Muscle layer of colon (tissue), 2 donors: ENCODE data around the gene NPBWR2.

Experiments
- H3K27ac ChIP-seq: one replicate; pipeline ENCODE4 v1.7.0; 2013; ENCODE audit warnings: low read depth, mild to moderate bottlenecking, low read length, moderate library complexity
- H3K27me3 ChIP-seq, 2 donors: one replicate each; pipeline ENCODE4 v1.7.0; 2013; ENCODE audit warnings: low read length in 2 of 2, mild to moderate bottlenecking in 2 of 2; ENCODE audit not compliant: insufficient read depth in 2 of 2, control insufficient read depth in 1 of 2
- H3K36me3 ChIP-seq: one replicate; pipeline ENCODE4 v1.7.0; 2013; ENCODE audit warnings: mild to moderate bottlenecking, low read length; ENCODE audit not compliant: insufficient read depth
- H3K4me1 ChIP-seq: one replicate; pipeline ENCODE4 v1.7.0; 2013; ENCODE audit warnings: mild to moderate bottlenecking, low read length; ENCODE audit not compliant: insufficient read depth
- H3K4me3 ChIP-seq, 2 donors: one replicate each; pipeline ENCODE4 v1.7.0; 2013; ENCODE audit warnings: low read length in 2 of 2, low read depth in 1 of 2, mild to moderate bottlenecking in 1 of 2, moderate library complexity in 1 of 2
- H3K9ac ChIP-seq: one replicate; pipeline ENCODE4 v1.7.0; 2013; ENCODE audit warnings: low read length
- H3K9me3 ChIP-seq: one replicate; pipeline ENCODE4 v1.7.0; 2013; ENCODE audit warnings: mild to moderate bottlenecking, low read length
- donor health status: abdominal sarcoma.
- donor health status: Adenocarcinoma of cecum.

NPBWR2 gene

GRCh38 chr20:64114356-64114971 lies 7.1 kb upstream of the NPBWR2 start:
- H3K9me3 ChIP-seq = no peaks in the 10 kb centered on the region
- no peak overlapping the region for H3K27ac ChIP-seq

GRCh38 chr20:64113796-64114355 lies 6.5 kb upstream of the NPBWR2 start:
- Histone ChIP-seq H3K4me1 (no peaks in the 10 kb centered on the region), H3K27me3 (peaks cover 0 to 3% of the 10 kb centered on the region in 2 donors)

More at GRCh38 chr20:64114356-64114971, 7.1 kb upstream of the NPBWR2 start:
- H3K9ac ChIP-seq = no peak overlapping the region
- no peaks in the 10 kb centered on the region for H3K36me3 ChIP-seq
- H3K4me1 ChIP-seq = no peaks in the 10 kb centered on the region
- H3K27me3 ChIP-seq = peaks cover 0 to 3% of the 10 kb centered on the region in 2 donors
- H3K4me3 ChIP-seq = no peak overlapping the region

GRCh38 chr20:64113444-64113775 lies 6.0 kb upstream of the NPBWR2 start:
- H3K27ac ChIP-seq = no peak overlapping the region

More at GRCh38 chr20:64113796-64114355, 6.5 kb upstream of the NPBWR2 start:
- no peak overlapping the region for H3K9ac ChIP-seq
- H3K9me3 ChIP-seq = no peaks in the 10 kb centered on the region
- no peak overlapping the region for H3K27ac ChIP-seq
- no peaks in the 10 kb centered on the region for H3K36me3 ChIP-seq
- H3K4me3 ChIP-seq = no peak overlapping the region

GRCh38 chr20:64112691-64113443 lies 5.5 kb upstream of the NPBWR2 start:
- Histone ChIP-seq H3K36me3 (no peaks in the 10 kb centered on the region), H3K9me3 (no peaks in the 10 kb centered on the region), H3K4me1 (no peaks in the 10 kb centered on the region), H3K4me3 (no peak overlapping the region), H3K27ac (no peak overlapping the region), H3K27me3 (peaks cover 0 to 3% of the 10 kb centered on the region in 2 donors), H3K9ac (no peak overlapping the region)

More at GRCh38 chr20:64113444-64113775, 6.0 kb upstream of the NPBWR2 start:
- H3K27me3 ChIP-seq = peaks cover 0 to 3% of the 10 kb centered on the region in 2 donors
- no peak overlapping the region for H3K9ac ChIP-seq
- H3K9me3 ChIP-seq = no peaks in the 10 kb centered on the region
- no peak overlapping the region for H3K4me3 ChIP-seq
- no peaks in the 10 kb centered on the region for H3K36me3 ChIP-seq
- H3K4me1 ChIP-seq = no peaks in the 10 kb centered on the region

- Histone ChIP-seq H3K36me3 (no peaks in the 10 kb centered on the region), H3K9me3 (no peaks in the 10 kb centered on the region), H3K27ac (no peak overlapping the region), H3K4me3 (no peak overlapping the region), H3K9ac (no peak overlapping the region), H3K27me3 (peaks cover 0 to 3% of the 10 kb centered on the region in 2 donors), H3K4me1 (no peaks in the 10 kb centered on the region)
Measured at GRCh38 chr20:64111841-64112641, 4.7 kb upstream of the NPBWR2 start.

- Histone ChIP-seq H3K27me3 (peaks cover 0 to 3% of the 10 kb centered on the region in 2 donors), H3K9me3 (no peaks in the 10 kb centered on the region), H3K4me3 (no peak overlapping the region), H3K36me3 (no peaks in the 10 kb centered on the region), H3K4me1 (no peaks in the 10 kb centered on the region), H3K27ac (no peak overlapping the region), H3K9ac (no peak overlapping the region)
Measured at GRCh38 chr20:64110411-64111068, 3.2 kb upstream of the NPBWR2 start.

GRCh38 chr20:64109831-64110391 lies 2.5 kb upstream of the NPBWR2 start:
- Histone ChIP-seq H3K4me1 (no peaks in the 10 kb centered on the region), H3K9ac (no peak overlapping the region), H3K27ac (no peak overlapping the region), H3K27me3 (peaks cover 0 to 6% of the 10 kb centered on the region in 2 donors), H3K9me3 (no peaks in the 10 kb centered on the region), H3K4me3 (no peak overlapping the region), H3K36me3 (no peaks in the 10 kb centered on the region)

GRCh38 chr20:64108731-64109681 lies 1.6 kb upstream of the NPBWR2 start:
- Histone ChIP-seq H3K9me3 (no peaks in the 10 kb centered on the region), H3K9ac (no peak overlapping the region)

GRCh38 chr20:64107736-64108457 lies 532 bp upstream of the NPBWR2 start:
- Histone ChIP-seq H3K36me3 (no peaks in the 10 kb centered on the region), H3K27me3 (peaks cover 0 to 25% of the 10 kb centered on the region in 2 donors), H3K27ac (no peak overlapping the region), H3K4me1 (no peaks in the 10 kb centered on the region), H3K4me3 (no peak overlapping the region), H3K9ac (no peak overlapping the region), H3K9me3 (no peaks in the 10 kb centered on the region)

More at GRCh38 chr20:64108731-64109681, 1.6 kb upstream of the NPBWR2 start:
- Histone ChIP-seq H3K4me1 (no peaks in the 10 kb centered on the region), H3K27me3 (peaks cover 0 to 15% of the 10 kb centered on the region in 2 donors), H3K36me3 (no peaks in the 10 kb centered on the region), H3K27ac (no peak overlapping the region), H3K4me3 (no peak overlapping the region)
